ENCODE data around the gene DIAPH1.

The DIAPH1 gene

GRCh38 chr5:141514330-141515133 is 104.3 kb downstream of the DIAPH1 start:
- POLR2A ChIA-PET: no interaction called here
- no peak for TF ChIP-seq CTCF (IDR thresholded peaks at IDR 0.05; ENCODE audit: control extremely low read depth, extremely low read depth, low read depth, missing control alignments)

GRCh38 chr5:141513627-141514329 is 105.0 kb downstream of the DIAPH1 start:
- ChIA-PET POLR2A (no interaction called here), CTCF (interaction anchor here (0.9 to 14.8 kb wide), 27 partner anchors 9 to 455 kb away, joined by 3 to 214 read pairs (median 5); partner anchors contain the start of genes DIAPH1, PCDHGA10, PCDHGA11 and PCDHGA4)
- TF ChIP-seq CTCF (IDR thresholded peaks at IDR 0.05; ENCODE audit: control extremely low read depth, extremely low read depth, low read depth, missing control alignments): no peak
- DNase-seq (ENCODE audit: extremely low spot score): peak; percentile 64

More at GRCh38 chr5:141514330-141515133, 104.3 kb downstream of the DIAPH1 start:
- CTCF ChIA-PET: interaction anchor here (0.6 to 14.8 kb wide), 15 partner anchors 8 to 98 kb away, joined by 3 to 214 read pairs (median 26); partner anchors contain the start of genes PCDHGA10, PCDHGA11, PCDHGA12 and PCDHGB7
- no peak for DNase-seq (ENCODE audit: extremely low spot score)

DNA sequence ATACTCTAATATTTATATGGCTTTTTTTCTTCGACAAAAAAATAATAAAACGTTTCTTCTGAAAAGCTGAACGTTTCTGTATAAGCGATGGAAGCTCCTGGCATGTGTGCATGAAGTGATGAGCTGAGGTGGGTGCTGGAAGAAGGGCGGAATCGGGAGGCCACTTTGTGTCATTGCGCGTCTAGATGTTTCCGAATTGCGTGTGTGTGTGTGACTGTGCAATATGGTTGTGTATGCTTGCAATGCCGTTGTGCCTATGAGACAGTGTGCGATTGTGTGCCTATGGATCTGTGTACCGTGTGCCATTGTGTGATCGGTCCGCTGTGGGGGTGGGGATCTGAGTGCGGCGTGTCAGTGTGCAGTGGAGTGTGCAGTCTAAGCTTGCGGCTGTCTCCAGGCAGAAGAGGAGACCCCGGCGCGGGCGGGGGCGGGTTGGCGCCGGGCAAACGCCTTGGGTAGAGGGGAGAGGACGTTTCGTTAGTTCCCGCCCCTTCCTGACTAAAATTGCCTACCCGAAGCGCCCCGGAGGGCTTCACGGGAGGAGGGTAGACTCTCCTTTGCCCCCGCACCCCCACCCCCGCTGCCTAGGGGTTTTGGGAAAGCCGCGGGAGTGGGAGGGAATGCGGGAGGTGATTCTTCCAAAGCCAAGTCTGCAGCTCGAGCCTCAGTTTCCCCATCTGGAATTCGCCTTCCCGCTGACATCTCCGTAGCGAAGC is 105.7 kb downstream of the DIAPH1 start:
- no peak for TF ChIP-seq CTCF (IDR thresholded peaks at IDR 0.05; ENCODE audit: control extremely low read depth, extremely low read depth, low read depth, missing control alignments)
- peak; percentile 30 for DNase-seq (ENCODE audit: extremely low spot score)
- CTCF ChIA-PET: interaction anchor here (0.7 to 14.8 kb wide), 31 partner anchors 8 to 456 kb away, joined by 3 to 214 read pairs (median 4); partner anchors contain the start of genes DIAPH1, PCDHGA10, PCDHGA11 and PCDHGA4

GRCh38 chr5:141512390-141512910 is 106.3 kb downstream of the DIAPH1 start:
- ChIA-PET POLR2A (no interaction called here), CTCF (interaction anchor here (0.7 to 14.8 kb wide), 35 partner anchors 8 to 194 kb away, joined by 3 to 214 read pairs (median 4); partner anchors contain the start of genes DIAPH1, HDAC3, PCDHGA10 and PCDHGA11)
- DNase-seq (ENCODE audit: extremely low spot score): peak; percentile 85
- peak; percentile 79 for TF ChIP-seq CTCF (IDR thresholded peaks at IDR 0.05; ENCODE audit: control extremely low read depth, extremely low read depth, low read depth, missing control alignments)

More for the DNA sequence above, 105.7 kb downstream of the DIAPH1 start:
- POLR2A ChIA-PET: no interaction called here

DNA sequence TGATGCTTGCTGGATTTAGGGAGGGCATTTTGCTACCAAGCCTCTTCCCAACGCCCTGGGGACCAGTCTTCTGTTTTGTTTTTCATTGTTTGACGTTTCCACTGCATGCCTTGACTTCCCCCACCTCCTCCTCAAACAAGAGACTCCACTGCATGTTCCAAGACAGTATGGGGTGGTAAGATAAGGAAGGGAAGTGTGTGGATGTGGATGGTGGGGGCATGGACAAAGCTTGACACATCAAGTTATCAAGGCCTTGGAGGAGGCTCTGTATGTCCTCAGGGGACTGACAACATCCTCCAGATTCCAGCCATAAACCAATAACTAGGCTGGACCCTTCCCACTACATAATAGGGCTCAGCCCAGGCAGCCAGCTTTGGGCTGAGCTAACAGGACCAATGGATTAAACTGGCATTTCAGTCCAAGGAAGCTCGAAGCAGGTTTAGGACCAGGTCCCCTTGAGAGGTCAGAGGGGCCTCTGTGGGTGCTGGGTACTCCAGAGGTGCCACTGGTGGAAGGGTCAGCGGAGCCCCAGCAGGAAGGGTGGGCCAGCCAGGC is 107.0 kb downstream of the DIAPH1 start:
- ChIA-PET CTCF (interaction anchor here (0.8 to 14.8 kb wide), 21 partner anchors 11 to 181 kb away, joined by 3 to 214 read pairs (median 6); partner anchors contain the start of genes HDAC3, PCDHGA10, PCDHGA11 and PCDHGA12), POLR2A (no interaction called here)
- no peak for TF ChIP-seq CTCF (IDR thresholded peaks at IDR 0.05; ENCODE audit: control extremely low read depth, extremely low read depth, low read depth, missing control alignments)
- no peak for DNase-seq (ENCODE audit: extremely low spot score)
